ENCODE results near the gene MGAT4D. TPM values are rescaled to one million over a fixed set of nuclear protein-coding genes. Genes with fewer than 3 reads are reported as not detected.
"Not testable (repeated sequence)": the region's sequence is repeated elsewhere in the genome, so short reads cannot be mapped to it uniquely, and the experiment has no call there.

Gene MGAT4D
- total RNA-seq, 4 donors from 2014 or later, result not detected

- Histone ChIP-seq H3K27ac (no peak overlapping the region), H3K4me3 (no peak overlapping the region), H3K27me3 (peaks cover 0 to 7% (median 0%) of the 10 kb centered on the region in 4 donors), H3K4me1 (no peaks in the 10 kb centered on the region), H3K9me3 (no peaks in the 10 kb centered on the region), H3K36me3 (no peaks in the 10 kb centered on the region)
- intact Hi-C loops (cut with DNase I), result no loop called here
- DNase-seq, result no peak
- TF ChIP-seq POLR2A (IDR thresholded peaks at IDR 0.05) (no peak), CTCF (IDR thresholded peaks at IDR 0.05) (no peak)
These were observed 58.4 kb downstream of the MGAT4D start for GRCh38 chr4:140439644-140440142.

DNA sequence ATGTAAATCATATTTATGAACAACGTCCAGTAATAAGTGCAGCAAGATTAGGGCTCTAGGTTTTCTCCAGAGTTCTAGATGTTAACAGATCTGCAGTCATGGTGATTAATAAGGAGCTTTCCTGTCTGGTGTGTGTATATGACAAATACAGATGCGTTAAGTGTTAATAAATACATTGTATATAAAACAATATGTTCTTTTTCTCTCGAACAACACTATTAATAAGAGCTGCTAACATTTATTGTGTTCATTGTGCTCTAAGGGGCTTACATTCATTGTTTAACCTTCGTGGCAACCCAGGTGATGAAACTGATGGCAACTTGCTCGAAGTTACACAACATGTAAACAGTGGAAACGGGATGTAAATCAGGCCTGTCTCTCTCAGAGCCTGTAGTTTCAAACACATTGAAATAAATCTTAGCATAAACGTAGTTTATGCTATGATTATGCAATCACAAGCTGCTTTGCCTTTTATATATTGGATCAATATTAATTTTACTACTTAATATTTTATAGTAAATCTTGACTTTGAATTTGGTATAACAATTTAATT is 70.1 kb downstream of the MGAT4D start:
- 28 to 40% methylated on average over 7 of the region's 7 CpGs for WGBS, 2 donors
- TF ChIP-seq POLR2A (IDR thresholded peaks at IDR 0.05) (no peak), CTCF (IDR thresholded peaks at IDR 0.05) (no peak)
- no peaks in the 10 kb centered on the region for H3K36me3 ChIP-seq
- intact Hi-C loops (cut with DNase I), result no loop called here
- H3K27me3 ChIP-seq, result peaks cover 0 to 13% (median 0%) of the 10 kb centered on the region in 4 donors
- peak overlapping the region; percentile 55 to 70 (median 68) for H3K4me3 ChIP-seq
- peaks cover 0 to 49% (median 11%) of the 10 kb centered on the region in 3 donors for H3K4me1 ChIP-seq
- H3K9me3 ChIP-seq, result no peaks in the 10 kb centered on the region
- H3K27ac ChIP-seq, result peak overlapping the region in 1 of 4 donors; percentile 35
- no peak for DNase-seq

DNA sequence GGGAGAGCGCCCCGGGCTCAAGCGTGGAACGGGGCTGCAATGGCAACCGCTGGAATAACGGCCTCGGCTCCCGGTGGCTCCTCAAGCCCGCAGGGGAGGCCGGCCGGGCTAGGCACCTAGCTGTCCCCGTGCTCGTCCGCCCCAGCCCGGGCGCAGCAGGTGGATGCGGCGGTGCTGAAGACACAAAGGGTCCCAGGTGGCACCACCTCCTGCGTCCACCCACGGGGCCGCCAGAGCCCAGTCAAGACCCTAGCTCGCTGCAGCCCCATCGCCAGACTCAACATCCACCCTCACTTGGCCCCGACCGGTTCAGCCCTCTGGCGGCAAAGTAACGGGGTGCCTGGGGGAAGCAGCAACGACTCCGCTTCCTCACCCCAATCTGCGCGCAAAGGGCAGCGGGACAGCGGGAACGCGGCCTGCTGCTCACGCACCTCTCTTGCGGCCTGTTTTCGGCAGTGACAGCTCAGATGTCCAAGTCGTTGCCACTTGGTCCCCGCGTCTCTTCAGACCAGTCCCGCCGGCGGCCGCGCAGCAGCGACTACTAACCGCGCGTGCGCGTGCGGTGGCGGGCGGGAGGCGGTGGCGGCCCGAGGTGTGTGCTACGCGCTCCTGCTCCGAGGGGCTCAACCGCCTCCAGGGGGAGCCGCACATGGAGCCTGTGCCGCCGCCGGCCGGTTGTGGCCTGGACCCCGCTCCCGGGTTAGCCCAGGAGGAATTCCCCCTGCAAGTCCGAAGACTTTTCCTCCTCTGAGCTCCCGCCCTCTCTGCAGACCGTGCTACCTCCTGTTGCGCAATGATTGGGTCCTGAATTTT is 70.8 kb downstream of the MGAT4D start, which contains the start of gene CLGN:
CLGN (minus strand) TSS at position 543 of the 813 bp plus-strand sequence. CDS start 14,570 bp downstream, outside the sequence.
- intact Hi-C loops (cut with DNase I), result no loop called here
- TF ChIP-seq POLR2A (IDR thresholded peaks at IDR 0.05) (peak in 1 of 4 donors; percentile 11), CTCF (IDR thresholded peaks at IDR 0.05) (peak in 3 of 6 experiments; percentile 6 to 15 (median 10))
- no peak for DNase-seq
- 0% methylated on average over 1 to 5 of the region's 73 CpGs for WGBS, 2 donors
- H3K36me3 ChIP-seq, result no peaks in the 10 kb centered on the region
- H3K9me3 ChIP-seq, result no peaks in the 10 kb centered on the region
- H3K27me3 ChIP-seq, result peaks cover 0 to 13% (median 0%) of the 10 kb centered on the region in 4 donors
- H3K4me1 ChIP-seq, result peaks cover 0 to 55% (median 11%) of the 10 kb centered on the region in 3 donors
- H3K4me3 ChIP-seq, result peak within 1 kb of the TSS; percentile 55 to 70 (median 68)
- peak within 1 kb of the TSS in 3 of 4 donors; percentile 25 to 35 (median 34) for H3K27ac ChIP-seq

DNA sequence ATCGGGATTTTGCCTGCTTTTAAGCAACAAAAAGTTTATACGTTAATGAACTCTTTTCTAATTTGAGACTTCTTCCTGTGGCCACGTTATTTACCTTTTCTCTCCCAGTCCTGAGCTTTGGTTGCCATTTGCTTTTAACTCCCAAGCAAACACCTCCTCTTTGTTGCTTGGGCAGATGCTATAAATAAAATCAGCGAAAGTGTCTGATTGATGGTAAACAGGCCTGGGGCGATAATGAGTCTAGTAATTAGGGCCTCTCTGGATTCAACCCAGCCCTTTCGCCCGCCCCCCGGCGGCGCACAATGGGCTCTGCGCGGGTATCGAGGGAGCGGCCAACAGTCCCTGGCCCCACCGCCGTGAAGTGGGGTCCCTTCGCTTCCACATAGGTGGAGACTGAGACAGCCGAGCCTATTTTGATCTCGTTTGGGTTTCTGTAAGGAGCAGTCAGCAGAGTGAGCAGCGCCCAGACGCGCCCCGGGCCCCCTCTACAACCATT is 71.4 kb downstream of the MGAT4D start:
- no peaks in the 10 kb centered on the region for H3K9me3 ChIP-seq
- peak overlapping the region; percentile 55 to 70 (median 68) for H3K4me3 ChIP-seq
- intact Hi-C loops (cut with DNase I), result no loop called here
- peaks cover 0 to 13% (median 0%) of the 10 kb centered on the region in 4 donors for H3K27me3 ChIP-seq
- WGBS, 2 donors, result 28 to 36% methylated on average over 5 of the region's 23 CpGs
- no peak for DNase-seq
- no peaks in the 10 kb centered on the region for H3K36me3 ChIP-seq
- no peak for TF ChIP-seq POLR2A (IDR thresholded peaks at IDR 0.05)
- no peak for TF ChIP-seq CTCF (IDR thresholded peaks at IDR 0.05)
- peaks cover 0 to 56% (median 11%) of the 10 kb centered on the region in 3 donors for H3K4me1 ChIP-seq
- peak overlapping the region in 2 of 4 donors; percentile 34 to 35 for H3K27ac ChIP-seq

DNA sequence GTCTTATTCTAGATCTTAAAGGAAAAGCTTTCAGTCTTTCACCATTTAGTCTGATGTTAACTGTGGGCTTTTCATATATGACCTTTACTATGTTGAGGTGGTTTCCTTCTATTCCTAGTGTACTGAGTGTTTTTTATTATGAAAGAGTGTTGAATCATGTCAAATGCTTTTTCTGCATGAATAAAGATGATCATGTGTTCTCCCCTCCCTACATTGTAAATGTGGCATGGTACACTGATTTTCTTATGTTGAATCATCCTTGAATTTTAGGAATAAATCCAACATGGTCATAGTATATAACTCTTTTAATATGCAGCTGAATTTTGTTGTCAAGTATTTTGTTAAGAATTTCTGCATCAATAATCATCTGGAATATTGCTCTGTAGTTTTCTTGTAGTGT is 75.0 kb downstream of the MGAT4D start:
- H3K9me3 ChIP-seq, result no peaks in the 10 kb centered on the region
- no peak overlapping the region for H3K4me3 ChIP-seq
- TF ChIP-seq POLR2A (IDR thresholded peaks at IDR 0.05) (no peak), CTCF (IDR thresholded peaks at IDR 0.05) (no peak)
- DNase-seq, result no peak
- peak overlapping the region in 2 of 4 donors; percentile 63 to 68 for H3K27ac ChIP-seq
- peaks cover 0 to 54% (median 11%) of the 10 kb centered on the region in 3 donors for H3K4me1 ChIP-seq
- intact Hi-C loops (cut with DNase I), result no loop called here
- H3K36me3 ChIP-seq, result no peaks in the 10 kb centered on the region
- H3K27me3 ChIP-seq, result peaks cover 0 to 13% (median 0%) of the 10 kb centered on the region in 4 donors

DNA sequence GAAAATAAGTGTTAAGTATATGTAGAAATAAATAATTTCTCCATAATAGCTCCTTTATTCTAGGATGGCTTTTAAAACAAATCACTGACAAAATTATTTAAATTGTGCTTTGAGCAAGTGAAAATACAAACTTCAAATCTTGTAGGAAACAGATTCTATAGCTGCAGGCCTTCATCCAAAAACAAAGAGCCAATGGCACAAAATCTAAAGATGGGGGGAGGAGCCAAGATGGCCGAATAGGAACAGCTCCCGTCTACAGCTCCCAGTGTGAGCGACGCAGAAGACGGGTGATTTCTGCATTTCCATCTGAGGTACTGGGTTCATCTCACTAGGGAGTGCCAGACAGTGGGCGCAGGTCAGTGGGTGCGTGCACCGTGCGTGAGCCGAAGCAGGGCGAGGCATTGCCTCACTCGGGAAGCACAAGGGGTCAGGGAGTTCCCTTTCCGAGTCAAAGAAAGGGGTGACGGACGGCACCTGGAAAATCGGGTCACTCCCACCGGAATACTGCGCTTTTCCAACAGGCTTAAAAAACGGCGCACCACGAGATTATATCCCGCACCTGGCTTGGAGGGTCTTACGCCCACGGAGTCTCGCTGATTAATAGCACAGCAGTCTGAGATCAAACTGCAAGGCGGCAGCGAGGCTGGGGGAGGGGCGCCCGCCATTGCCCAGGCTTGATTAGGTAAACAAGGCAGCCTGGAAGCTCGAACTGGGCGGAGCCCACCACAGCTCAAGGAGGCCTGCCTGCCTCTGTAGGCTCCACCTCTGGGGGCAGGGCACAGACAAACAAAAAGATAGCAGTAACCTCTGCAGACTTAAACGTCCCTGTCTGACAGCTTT is 84.7 kb downstream of the MGAT4D start:
- DNase-seq; H3K4me1 ChIP-seq; H3K4me3 ChIP-seq; H3K36me3 ChIP-seq; intact Hi-C loops (cut with DNase I); H3K9me3 ChIP-seq; H3K27ac ChIP-seq; H3K27me3 ChIP-seq: not testable (repeated sequence)
- 84 to 90% methylated on average over 18 to 21 of the region's 32 CpGs for WGBS, 2 donors

All from esophagus squamous epithelium (tissue), 5 donors.